Gastrocnemius medialis (tissue), 4 donors: ENCODE measurements around the gene TBL1XR1.

Experiments used
- POLR2A ChIP-seq, 2 donors: fragments of 450-650 bp; IDR thresholded peaks; one replicate each; pipeline ENCODE4 v1.6.1; 2017; ENCODE audit warnings: antibody characterized with exemption in 2 of 2, mild to moderate bottlenecking in 2 of 2, moderate library complexity in 2 of 2
- TF ChIP-seq, protein P1 (sequence below), 5 experiments: fragments of 450-650 bp in 3 of 5; fragments of 200-600 bp in 2 of 5; sonication (generic) in 2 of 5; IDR thresholded peaks in 4 of 5; conservative IDR thresholded peaks in 1 of 5; 1 replicate in 4 of 5; 2 replicates in 1 of 5; pipeline ENCODE4 v1.5.1; 2016 to 2019; ENCODE audit warnings: antibody characterized with exemption in 5 of 5, mild to moderate bottlenecking in 3 of 5, moderate library complexity in 3 of 5

DNA sequence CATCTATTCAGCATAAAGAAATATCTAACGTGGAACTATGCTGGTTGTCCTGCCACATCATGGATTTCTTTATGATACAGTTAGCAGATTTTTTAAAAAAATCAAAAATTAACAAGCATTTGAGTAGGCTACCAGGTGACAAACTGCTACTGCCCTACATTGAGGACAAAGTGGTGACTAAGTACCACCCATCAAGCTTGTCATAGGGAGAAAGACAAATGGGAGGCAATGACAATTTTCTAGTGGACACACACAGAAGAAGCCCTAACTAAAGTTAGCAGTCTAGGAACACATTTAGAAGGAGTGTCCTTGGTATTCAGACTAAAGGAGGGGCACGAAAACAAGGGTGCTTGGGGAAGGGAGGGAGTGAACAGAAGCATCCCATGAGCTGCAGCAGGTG lies 131.2 kb downstream of the TBL1XR1 start:
- TF ChIP-seq, protein P1, sequence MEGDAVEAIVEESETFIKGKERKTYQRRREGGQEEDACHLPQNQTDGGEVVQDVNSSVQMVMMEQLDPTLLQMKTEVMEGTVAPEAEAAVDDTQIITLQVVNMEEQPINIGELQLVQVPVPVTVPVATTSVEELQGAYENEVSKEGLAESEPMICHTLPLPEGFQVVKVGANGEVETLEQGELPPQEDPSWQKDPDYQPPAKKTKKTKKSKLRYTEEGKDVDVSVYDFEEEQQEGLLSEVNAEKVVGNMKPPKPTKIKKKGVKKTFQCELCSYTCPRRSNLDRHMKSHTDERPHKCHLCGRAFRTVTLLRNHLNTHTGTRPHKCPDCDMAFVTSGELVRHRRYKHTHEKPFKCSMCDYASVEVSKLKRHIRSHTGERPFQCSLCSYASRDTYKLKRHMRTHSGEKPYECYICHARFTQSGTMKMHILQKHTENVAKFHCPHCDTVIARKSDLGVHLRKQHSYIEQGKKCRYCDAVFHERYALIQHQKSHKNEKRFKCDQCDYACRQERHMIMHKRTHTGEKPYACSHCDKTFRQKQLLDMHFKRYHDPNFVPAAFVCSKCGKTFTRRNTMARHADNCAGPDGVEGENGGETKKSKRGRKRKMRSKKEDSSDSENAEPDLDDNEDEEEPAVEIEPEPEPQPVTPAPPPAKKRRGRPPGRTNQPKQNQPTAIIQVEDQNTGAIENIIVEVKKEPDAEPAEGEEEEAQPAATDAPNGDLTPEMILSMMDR (IDR thresholded peaks at IDR 0.05 in 4 of 5, conservative IDR thresholded peaks at IDR 0.05 in 1 of 5): no peak
- no peak for TF ChIP-seq POLR2A (IDR thresholded peaks at IDR 0.05)
